Skeletal muscle cell (primary cell): ENCODE measurements around the gene XYLT1.

Experiments used
- DNase-seq: peaks from one replicate; pipeline ENCODE4 v3.0.0-alpha.2; 2010; ENCODE audit warnings: low read depth
- H3K4me3 ChIP-seq: 2 replicates; pipeline ENCODE4 v1.5.1; 2011; ENCODE audit warnings: low read depth, mild to moderate bottlenecking, control low read depth, low read length, moderate library complexity

The XYLT1 gene

DNA sequence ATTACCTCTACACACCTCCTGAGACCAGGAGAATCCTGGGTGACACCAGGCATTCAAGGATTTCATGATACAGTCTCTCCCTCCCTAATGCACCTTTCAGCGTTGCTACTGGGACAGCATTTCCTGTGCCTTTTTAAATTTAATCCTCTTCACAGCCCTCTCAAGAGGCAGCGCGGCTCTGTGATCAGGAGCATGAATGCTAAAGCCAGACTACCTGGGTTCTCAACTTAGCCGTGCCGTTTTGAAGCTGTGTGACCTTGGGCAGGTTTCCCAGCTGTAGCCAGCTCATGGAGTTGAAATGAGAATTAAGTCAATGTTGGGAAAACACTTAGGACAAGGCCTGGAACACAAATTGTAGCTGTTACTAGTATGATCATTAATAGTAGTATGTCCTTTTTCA lies 191.8 kb downstream of the XYLT1 start:
- no peak overlapping the region for H3K4me3 ChIP-seq
- no peak for DNase-seq

GRCh38 chr16:17277981-17278381 lies 192.8 kb downstream of the XYLT1 start:
- no peak overlapping the region for H3K4me3 ChIP-seq
- no peak for DNase-seq

GRCh38 chr16:17276610-17277009 lies 194.2 kb downstream of the XYLT1 start:
- no peak for DNase-seq
- H3K4me3 ChIP-seq, result no peak overlapping the region

- DNase-seq, result no peak
- no peak overlapping the region for H3K4me3 ChIP-seq
Observed at GRCh38 chr16:17276010-17276530, 194.7 kb downstream of the XYLT1 start.

- no peak for DNase-seq
- H3K4me3 ChIP-seq, result no peak overlapping the region
Observed at GRCh38 chr16:17275076-17276009, 195.4 kb downstream of the XYLT1 start.

DNA sequence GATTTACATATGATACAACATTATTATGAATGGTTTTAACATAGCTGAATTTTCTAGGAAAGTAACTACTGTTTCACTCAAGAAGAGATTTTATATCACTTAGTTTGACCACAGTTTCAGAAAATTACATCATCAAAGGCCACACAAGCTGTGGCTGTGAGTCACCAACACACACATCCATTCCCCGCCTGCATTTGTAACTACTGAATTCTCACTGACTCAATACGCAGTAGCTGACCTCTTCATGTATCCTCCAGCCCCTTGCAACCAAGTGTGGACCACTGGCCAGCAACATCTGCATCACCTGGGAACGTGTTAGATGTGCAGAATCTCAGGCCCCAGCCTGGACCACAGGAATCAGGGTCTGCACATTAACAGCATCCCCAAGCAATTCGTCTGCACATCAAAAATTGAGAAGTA lies 197.6 kb downstream of the XYLT1 start:
- no peak overlapping the region for H3K4me3 ChIP-seq
- DNase-seq, result peak; percentile 88

GRCh38 chr16:17272716-17273115 lies 198.0 kb downstream of the XYLT1 start:
- DNase-seq, result no peak
- no peak overlapping the region for H3K4me3 ChIP-seq

DNA sequence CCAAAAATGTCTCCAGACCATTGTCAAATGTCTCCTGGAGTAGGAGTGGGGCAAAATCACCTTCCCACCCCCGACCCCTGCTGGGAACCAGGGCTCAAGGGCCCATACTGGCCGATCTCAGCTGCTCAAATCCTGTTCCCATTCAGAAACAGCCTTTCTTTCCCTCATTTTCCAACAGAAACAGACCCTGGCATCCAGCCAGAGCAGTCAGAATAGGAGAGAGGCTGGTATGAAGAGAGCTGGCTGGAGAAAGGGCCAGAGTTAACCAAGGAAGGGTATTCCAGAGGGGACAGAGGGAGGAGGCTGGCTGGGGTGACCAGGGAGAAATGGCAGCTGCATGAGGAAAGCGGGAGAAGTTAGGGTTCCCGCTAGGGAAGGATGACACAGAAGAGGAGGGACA lies 199.1 kb downstream of the XYLT1 start:
- H3K4me3 ChIP-seq, result no peak overlapping the region
- no peak for DNase-seq

DNA sequence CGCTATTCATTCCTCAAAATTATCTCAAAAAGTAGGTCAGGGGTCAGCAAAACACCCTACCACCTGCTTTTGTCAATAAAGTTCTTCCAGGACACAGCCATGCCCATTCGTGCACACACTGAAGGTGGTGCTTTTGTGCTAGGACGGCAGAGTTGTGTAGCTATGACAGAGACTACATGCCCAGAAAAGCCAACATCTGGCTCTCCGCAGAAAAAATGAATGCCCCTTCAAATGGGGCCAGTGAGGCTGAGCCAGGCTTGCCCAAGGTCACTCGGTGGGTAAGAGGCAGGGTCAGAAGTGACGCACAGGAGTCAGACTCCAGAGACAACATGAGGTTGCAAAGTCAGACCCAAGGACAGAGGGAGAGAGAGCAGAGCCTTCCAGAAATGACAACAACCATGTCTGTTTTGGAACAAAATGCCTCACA lies 200.1 kb downstream of the XYLT1 start:
- DNase-seq, result no peak
- no peak overlapping the region for H3K4me3 ChIP-seq

DNA sequence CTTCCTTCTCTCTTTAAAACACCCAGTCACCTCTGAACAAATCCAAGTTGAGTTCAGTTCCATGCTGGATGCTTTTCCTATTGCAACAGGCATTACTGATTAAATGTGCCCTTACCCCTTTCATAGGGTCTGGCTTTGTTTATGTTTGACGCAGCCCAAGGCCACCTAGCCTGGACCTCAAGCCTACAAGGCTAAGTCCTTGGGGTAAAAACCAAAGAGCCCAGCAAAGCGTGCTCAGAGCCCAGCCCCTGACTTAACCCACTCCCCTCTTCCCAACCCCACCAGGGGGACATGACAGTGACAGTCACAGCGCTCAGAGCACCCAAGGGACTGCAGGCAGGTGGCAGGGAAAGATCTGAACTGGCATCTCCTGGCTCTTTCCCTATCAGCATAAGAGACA lies 200.6 kb downstream of the XYLT1 start:
- no peak overlapping the region for H3K4me3 ChIP-seq
- no peak for DNase-seq

- DNase-seq, result peak; percentile 18
- no peak overlapping the region for H3K4me3 ChIP-seq
Observed at GRCh38 chr16:17269439-17269838, 201.3 kb downstream of the XYLT1 start.

DNA sequence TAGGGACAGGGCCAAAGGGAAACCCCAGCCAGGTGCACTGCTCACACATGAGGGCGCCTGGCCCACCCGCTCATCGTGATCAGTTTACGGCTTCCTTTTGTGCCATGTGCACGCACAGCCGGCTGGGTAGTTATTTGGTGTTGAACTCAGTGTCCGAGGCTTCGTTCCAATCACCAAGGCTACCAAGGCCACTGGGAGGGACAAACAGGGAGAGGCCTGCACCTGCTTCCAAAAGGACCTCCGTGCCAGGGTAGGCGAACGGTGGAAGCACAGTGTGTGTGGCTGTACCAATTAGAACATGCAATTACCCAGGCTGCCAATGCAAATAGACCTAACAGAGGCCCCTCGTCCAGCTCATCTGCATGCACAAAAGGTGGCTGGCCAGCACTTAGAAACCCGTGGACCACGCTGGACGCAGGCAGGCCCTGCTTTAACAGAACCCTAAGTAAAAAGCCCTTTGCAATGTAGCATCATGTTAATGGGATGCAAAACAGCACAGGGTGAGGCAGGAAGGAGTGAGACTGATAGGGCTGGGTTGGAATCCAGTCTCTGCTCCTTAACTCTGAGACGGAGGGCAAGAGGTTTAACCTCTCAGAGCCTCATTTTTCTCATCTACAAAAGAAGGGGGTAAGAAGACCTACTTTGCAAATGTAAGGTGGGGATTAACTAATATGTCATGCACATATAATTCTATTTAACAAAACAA lies 204.0 kb downstream of the XYLT1 start:
- no peak for DNase-seq

GRCh38 chr16:17265154-17265553 lies 205.6 kb downstream of the XYLT1 start:
- DNase-seq, result no peak
- H3K4me3 ChIP-seq, result no peak overlapping the region

More for the DNA sequence above, 204.0 kb downstream of the XYLT1 start:
- no peak overlapping the region for H3K4me3 ChIP-seq

DNA sequence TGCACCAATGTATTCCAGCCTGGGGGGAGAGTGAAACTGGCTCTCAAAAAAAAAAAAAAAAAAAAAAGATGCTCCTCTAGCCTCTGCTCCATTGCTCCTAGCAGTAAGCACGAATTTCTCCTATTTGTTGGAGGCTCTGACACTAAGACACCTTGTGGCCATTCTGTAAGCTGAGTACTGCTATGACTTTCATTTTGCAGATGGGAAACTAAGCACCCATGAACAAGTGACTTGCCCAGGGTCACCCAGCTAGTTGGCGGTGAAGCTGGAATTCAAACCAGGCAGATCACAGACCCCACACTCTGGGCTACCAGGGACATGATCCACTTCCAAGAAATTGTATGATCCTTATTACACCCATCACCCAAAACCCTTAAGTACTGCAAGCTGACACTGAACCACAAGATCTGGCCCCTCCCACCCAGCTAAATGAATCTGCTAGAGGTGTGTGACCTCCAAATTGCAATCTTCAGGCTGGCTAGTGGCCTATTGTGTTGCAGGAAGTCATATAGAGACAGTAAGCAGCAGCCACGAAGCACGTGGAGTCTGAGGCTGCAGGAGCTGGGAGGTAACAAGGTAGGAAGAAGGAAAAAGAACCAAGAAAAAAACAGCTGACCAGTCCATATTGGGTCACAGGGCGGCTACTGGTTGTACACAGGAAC lies 209.4 kb downstream of the XYLT1 start:
- no peak overlapping the region for H3K4me3 ChIP-seq
- DNase-seq, result no peak

DNA sequence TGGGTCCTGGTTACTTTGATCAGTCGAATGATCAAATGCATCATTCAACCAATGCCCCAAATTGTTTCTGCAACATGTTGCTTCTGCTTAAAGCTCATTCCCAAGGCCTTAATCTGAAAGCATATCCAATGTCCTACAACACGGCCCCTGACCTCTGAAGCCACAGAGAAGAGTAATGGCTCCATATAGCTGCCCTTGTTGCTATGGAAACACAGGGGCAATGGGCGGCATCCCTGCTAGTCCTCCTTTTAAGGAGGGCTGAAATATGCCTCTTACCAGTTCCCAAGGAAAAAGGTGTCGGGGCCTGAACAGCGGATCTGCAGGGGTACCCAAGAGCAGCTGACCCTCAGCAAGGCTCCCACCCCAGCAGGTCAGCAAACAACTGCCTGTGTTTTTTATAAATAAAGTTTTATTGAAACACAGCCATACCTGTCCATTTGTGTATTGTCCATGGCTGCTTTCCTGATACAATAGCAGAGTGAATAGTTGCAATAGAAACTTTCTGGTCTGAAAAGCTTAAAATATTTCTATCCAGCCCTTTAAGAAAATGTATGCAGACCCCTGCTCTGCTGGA lies 210.4 kb downstream of the XYLT1 start:
- no peak overlapping the region for H3K4me3 ChIP-seq
- no peak for DNase-seq

GRCh38 chr16:17259751-17260270 lies 210.9 kb downstream of the XYLT1 start:
- H3K4me3 ChIP-seq, result no peak overlapping the region
- DNase-seq, result no peak

- H3K4me3 ChIP-seq, result no peak overlapping the region
- no peak for DNase-seq
Observed at GRCh38 chr16:17258848-17259713, 211.7 kb downstream of the XYLT1 start.

DNA sequence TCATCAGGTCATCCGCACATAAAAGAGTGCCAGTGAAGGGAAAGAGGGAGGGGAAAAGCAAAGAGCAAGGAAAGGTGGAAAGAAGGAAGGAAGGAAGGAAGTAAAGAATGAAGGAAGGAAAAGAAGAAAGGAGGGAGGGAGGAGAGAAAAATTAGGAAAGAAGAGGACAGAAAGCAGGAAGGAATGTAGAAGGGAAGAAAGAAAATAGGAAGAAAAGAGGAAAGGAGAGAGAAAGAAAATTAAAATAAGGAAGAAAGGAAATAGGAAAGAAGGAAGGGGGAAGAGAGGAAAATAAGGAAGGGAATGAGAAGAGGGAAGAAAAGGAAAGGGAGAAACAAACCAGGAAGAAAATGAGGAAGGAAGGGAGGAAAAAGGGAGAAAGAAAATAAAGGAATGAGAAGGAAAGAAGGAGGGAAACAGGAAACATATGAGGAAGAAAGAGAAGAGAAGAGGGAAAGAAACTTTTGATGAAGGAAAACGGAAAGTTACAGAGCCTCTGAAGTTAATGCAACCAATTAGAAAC lies 212.6 kb downstream of the XYLT1 start:
- H3K4me3 ChIP-seq, result no peak overlapping the region
- DNase-seq, result no peak
